Progenitor cell of endocrine pancreas (in vitro differentiated cells): Measurements from ENCODE around the gene IARS1. TPM values are rescaled to one million over a fixed set of nuclear protein-coding genes. Genes with fewer than 3 reads are reported as not detected.

ENCODE experiments used
- DNase-seq: peaks from one replicate; pipeline ENCODE4 v3.0.0; 2021; ENCODE audit warnings: low spot score; ENCODE audit not compliant: unreplicated experiment
- H3K27ac Mint-ChIP-seq: 2 replicates; pipeline ENCODE4 v1.8.0; 2021; ENCODE audit warnings: mild to moderate bottlenecking, moderate library complexity, mixed read lengths
- H3K27me3 Mint-ChIP-seq: 2 replicates; pipeline ENCODE4 v1.8.0; 2021; ENCODE audit warnings: mixed read lengths
- H3K36me3 Mint-ChIP-seq: 2 replicates; pipeline ENCODE4 v1.8.0; 2022; ENCODE audit warnings: mixed read lengths; ENCODE audit not compliant: insufficient read depth
- H3K4me1 Mint-ChIP-seq: 2 replicates; pipeline ENCODE4 v1.8.0; 2021; ENCODE audit warnings: low read depth, mixed read lengths
- H3K4me3 Mint-ChIP-seq: 2 replicates; pipeline ENCODE4 v1.8.0; 2021; ENCODE audit warnings: low read depth, mild to moderate bottlenecking, moderate library complexity, mixed read lengths
- H3K9me3 Mint-ChIP-seq: 2 replicates; pipeline ENCODE4 v1.8.0; 2021; ENCODE audit warnings: low read depth, mixed read lengths
- CTCF ChIP-seq: fragments of 200-600 bp; sonication (generic); IDR thresholded peaks from one replicate; pipeline ENCODE4 v1.5.0; 2021; ENCODE audit warnings: antibody characterized with exemption, mild to moderate bottlenecking; ENCODE audit not compliant: unreplicated experiment
- total RNA-seq: library from RNA; stranded (reverse); gene quantifications from 2 replicates; pipeline ENCODE4 v1.2.1, GENCODE V29; 2021

The IARS1 gene
- total RNA-seq, 1 donor from 2014 or later = 170 TPM

DNA sequence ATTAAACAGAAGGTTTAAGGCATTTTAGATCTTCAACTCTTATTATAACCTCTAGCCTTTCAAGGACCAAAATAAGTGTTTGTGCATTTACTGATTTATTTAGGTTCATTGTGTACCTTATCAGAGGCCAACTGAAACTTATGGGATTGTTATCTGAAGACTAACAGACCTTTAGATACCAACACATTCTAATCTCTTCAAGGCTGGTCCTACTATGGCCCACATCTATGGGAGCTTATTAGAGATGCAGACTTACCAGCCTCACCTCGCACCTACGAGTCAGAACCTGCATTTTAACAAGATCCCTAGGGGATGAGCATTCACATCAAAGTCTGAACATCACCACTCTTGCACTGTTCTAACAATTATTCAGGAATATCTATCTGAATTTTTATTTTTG, 1.9 kb downstream of the IARS1 start:
- peak overlapping the region; percentile 96 for H3K4me3 Mint-ChIP-seq

DNA sequence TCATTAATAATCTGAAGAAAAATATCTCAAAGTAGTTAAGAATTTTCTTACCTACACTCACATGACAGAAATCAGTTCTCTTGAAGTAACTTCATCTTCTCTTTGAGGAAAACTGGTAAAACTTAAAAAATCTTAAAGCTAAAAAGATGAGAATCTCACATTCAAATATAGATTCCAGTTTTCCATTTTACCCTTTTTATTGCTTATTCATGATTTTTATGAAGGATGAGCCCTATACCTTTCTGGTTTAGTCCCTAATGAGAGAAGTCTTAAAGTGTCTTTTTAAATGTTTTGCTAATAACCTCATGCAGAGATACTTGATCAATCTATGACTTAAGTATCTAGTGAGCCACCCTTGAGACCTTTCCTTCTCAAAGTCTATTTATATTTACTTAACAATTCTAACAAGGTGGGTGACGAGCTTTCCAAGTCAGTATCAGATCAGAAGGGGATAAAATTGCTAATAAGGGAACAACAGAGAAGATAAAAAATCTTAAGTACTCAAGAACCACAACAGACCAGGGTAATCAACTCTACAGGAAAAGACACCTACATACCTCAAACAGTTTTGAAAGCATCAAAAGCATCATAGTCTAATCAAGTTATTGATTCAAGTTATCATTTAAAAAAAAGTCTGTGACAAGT, 2.6 kb downstream of the IARS1 start:
- H3K9me3 Mint-ChIP-seq = no peaks in the 10 kb centered on the region
- peak overlapping the region; percentile 17 for H3K4me3 Mint-ChIP-seq
- DNase-seq = no peak
- no peaks in the 10 kb centered on the region for H3K27me3 Mint-ChIP-seq
- peaks cover 40% of the 10 kb centered on the region for H3K4me1 Mint-ChIP-seq
- peak overlapping the region; percentile 22 for H3K27ac Mint-ChIP-seq
- peaks cover 14% of the 10 kb centered on the region for H3K36me3 Mint-ChIP-seq
- no peak for TF ChIP-seq CTCF

More for the DNA sequence above, 1.9 kb downstream of the IARS1 start:
- H3K36me3 Mint-ChIP-seq = peaks cover 13% of the 10 kb centered on the region
- no peaks in the 10 kb centered on the region for H3K27me3 Mint-ChIP-seq
- peak overlapping the region; percentile 33 for H3K27ac Mint-ChIP-seq
- peaks cover 42% of the 10 kb centered on the region for H3K4me1 Mint-ChIP-seq
- DNase-seq = no peak
- TF ChIP-seq CTCF = no peak
- no peaks in the 10 kb centered on the region for H3K9me3 Mint-ChIP-seq

- H3K27me3 Mint-ChIP-seq = no peaks in the 10 kb centered on the region
- H3K27ac Mint-ChIP-seq = no peak overlapping the region
- H3K4me1 Mint-ChIP-seq = peaks cover 30% of the 10 kb centered on the region
- H3K4me3 Mint-ChIP-seq = no peak overlapping the region
- TF ChIP-seq CTCF = no peak
- no peaks in the 10 kb centered on the region for H3K9me3 Mint-ChIP-seq
- DNase-seq = no peak
- peaks cover 23% of the 10 kb centered on the region for H3K36me3 Mint-ChIP-seq
These were observed 3.6 kb downstream of the IARS1 start for GRCh38 chr9:92289708-92290390.

GRCh38 chr9:92279302-92279701, 14.2 kb downstream of the IARS1 start:
- H3K9me3 Mint-ChIP-seq = no peaks in the 10 kb centered on the region
- H3K36me3 Mint-ChIP-seq = peaks cover 36% of the 10 kb centered on the region
- no peaks in the 10 kb centered on the region for H3K4me1 Mint-ChIP-seq
- no peak for TF ChIP-seq CTCF
- no peak for DNase-seq
- H3K4me3 Mint-ChIP-seq = no peak overlapping the region
- H3K27me3 Mint-ChIP-seq = no peaks in the 10 kb centered on the region
- peak overlapping the region; percentile 22 for H3K27ac Mint-ChIP-seq

DNA sequence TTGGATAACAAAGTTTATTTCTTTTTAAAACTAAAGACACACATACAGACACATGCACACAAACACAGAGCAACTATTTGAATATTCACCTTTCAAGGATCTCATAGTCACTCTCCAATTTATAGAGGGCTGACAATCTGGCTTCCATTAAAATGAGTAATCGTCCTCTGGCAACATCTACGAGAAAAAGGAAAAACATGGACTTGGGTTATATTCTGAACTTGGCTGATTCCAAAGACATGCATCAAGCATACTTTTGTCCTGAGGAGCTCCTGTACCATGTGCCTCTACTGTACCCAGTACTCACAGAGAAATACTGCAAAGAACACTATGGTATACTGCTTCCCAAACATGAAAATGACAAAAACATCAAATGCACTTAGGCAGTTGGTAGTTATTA, 15.4 kb downstream of the IARS1 start:
- DNase-seq = no peak
- no peaks in the 10 kb centered on the region for H3K27me3 Mint-ChIP-seq
- no peaks in the 10 kb centered on the region for H3K9me3 Mint-ChIP-seq
- no peak overlapping the region for H3K27ac Mint-ChIP-seq
- no peak for TF ChIP-seq CTCF
- no peak overlapping the region for H3K4me3 Mint-ChIP-seq
- no peaks in the 10 kb centered on the region for H3K4me1 Mint-ChIP-seq
- H3K36me3 Mint-ChIP-seq = peaks cover 38% of the 10 kb centered on the region
